Stimulated activated CD8-positive, alpha-beta memory T cell treated with anti-CD3 and anti-CD28 coated beads, Interleukin-4, amount 100 ng/mL, for 24 hours (primary cell): ENCODE measurements around the gene CRKL.
A peak's percentile ranks its signal among the peaks of the same experiment; 100 is the strongest.

Source experiments
- DNase-seq: peaks from one replicate; pipeline ENCODE4 v3.0.0-alpha.2; 2020; ENCODE audit warnings: low read depth

CRKL gene

DNA sequence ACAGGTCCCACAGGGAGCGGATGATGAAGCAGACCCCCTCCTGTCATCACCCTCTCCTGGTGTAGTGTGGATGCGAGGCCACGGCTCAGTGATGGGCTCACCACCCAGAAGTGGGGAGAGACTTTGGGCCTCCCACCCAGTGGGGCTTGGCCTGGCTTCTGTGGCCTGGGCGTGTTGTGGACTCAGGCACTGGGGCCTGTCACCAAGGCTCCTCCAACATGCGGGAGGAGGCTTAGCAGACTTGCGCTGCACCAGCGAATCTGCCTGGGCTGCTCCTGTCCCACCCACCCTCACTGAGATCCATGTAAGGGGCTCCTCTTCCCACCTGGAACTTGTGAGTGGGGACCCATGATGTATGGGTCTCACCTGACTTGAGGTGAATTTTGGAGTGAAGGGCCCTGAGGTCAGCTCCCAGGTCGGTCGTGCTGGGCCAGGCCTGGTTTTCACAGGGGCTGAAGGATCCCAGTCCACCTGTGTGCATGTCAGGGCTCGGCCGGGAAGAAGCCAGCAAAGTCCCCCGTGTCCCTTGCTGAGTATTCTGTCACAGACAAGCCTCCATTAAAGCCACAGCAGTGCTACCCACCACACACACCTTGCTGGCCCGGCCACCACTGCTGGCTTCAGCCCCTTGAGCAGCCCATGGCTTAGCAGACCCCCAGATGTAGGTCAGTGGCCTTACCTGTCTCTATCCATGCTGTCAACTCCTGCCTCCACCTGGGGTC lies 80.5 kb downstream of the CRKL start:
- DNase-seq = no peak

DNA sequence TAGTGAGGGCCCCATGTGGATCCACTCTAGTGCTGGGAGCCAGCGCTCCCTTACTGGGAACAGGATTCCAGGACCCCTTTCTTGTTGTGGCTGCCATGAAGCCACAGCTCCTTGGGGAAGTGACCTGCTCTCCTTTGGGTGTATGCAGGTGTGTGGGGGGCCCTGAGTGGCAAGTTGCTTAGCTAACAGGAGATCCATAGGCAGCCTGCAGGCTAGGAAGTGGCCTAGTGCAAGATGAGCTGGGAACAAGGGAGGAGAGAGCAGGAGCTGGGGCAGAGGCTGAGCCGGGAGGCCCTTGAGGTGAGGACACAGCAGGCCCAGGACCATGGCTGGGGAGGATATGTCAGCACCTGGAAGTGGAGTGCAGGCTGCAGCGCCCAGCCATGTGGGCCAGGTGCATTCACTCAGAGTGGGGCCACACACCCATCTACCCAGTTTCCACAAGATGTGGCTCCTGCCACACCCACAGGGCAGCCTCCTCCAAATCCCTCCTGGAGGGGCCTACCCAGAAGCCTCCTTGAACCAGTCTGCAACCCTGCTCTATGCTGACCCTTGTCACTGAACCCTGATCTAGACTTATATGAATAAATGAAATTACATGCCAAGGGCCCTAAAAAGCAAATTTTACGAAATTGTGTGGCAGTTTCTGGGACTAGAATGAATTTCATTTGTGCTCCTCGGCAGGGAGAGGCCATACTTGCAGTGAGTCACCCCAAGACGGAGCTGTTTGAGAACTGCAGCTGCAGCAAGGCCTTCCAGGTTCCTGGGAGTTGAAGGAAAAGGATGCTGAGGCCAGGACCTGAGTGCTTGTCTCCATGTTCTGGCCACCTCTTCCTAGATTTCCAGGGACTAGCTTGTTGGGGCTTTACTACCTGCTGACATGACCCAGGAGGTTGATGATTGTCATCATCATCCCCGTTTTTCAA lies 81.5 kb downstream of the CRKL start:
- DNase-seq = no peak

DNA sequence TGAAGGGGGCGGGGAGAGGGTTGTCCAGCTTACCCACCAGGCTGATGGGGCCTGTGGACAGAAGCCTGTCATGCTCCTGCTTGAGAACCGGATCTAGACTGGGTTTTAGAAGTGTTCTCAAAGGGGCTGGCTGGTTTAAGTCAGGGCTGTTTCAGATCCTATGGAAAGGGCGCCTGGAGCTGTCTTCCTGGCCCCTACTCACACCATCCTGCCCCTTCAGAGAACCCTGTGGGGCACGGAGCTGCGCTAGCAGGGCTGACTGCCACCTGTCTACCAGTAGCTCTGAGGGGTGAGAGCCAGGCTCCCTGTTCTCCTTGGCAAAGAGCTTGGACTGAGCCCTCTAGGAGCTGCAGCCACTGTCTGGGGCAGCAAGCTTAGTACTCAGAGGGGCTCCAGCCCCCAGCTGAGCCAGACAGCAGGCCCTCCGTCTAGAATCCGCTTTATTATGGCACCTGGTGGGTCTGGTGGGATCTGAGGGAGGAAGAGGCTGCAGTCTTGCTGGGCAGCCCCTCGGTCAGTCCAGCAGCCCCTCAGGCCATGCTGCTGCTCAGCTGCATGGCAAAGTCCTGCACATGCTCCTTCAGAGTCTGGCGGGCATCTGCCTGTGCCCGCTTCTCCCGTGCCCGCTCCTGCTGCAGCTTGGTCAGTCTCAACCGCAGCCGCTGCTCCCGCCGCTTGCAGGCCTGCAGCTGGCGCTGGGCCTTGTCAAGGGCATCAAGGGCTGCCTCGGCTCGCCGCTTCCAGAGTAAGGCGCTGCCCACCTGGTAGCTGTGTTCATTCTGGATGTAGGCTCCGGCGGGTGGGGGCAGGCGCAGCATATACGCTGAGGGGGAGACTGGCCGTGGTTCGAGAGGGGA lies 82.4 kb downstream of the CRKL start:
- no peak for DNase-seq

DNA sequence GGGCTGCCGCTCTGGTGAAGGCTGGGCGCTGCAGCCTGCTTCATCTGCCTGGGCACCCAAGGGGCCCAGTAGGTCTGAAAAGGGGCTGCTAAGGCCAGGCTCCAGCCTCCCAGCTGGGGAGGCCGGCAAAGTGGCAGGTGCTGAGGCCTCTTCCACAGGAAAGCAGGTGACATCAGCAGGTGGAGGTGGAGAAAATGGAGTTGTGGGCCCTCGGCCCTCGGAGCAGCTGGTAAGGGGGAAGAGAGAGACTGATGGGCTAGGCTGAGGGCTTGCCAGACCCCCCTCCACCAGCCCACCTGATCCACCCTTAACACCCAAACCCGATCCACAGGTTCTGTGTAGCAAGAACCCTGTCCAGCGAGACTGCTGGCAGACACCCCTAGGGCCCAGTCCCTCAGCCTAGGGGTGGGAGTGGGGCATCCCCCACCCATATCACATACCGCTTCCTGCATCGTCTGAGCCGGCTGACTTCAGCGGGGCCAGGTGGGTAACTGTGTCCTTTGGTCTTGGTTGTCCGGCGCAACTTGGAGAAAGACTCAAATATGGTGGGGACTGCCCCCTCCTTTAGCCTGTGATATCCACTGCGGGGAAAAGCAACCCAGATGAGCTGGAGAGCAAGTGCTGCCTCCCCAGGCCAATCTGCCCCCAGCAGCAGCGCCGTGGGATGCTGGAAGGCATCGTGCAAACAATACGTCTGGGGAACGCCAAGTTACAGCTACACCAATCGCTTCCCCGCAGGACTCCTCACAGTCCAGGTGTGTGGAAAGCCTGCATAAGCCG lies 83.2 kb downstream of the CRKL start:
- DNase-seq = no peak

DNA sequence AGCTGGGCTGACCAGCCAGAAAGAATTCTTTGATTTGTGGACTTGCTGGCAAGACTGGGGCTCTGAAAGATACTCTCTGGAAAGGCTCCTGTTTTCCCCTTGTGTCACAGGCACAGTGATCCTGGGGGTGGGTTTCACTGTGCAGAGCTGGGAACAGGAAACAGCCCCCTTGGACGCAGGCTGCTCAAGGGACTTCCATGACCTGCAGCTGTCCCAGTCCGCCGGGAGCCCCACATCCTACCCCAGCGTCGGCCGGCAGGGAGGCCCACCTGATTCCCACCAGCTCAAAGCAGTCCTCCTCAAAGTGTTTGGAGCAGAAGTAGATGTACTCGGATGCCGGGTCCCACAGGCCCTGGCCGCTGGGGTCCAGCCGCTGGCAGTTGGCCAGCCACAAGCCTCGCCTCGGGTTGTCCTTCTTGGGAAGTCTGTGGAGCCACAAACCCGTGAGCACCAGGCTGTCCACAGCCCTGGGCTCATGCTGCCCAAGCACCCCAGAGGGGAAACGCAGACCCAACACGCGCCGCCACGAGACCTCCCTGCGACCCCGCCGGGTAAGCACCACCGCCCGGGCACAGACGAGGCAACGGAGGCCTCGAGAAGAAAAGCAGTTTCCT lies 83.9 kb downstream of the CRKL start:
- DNase-seq = no peak

DNA sequence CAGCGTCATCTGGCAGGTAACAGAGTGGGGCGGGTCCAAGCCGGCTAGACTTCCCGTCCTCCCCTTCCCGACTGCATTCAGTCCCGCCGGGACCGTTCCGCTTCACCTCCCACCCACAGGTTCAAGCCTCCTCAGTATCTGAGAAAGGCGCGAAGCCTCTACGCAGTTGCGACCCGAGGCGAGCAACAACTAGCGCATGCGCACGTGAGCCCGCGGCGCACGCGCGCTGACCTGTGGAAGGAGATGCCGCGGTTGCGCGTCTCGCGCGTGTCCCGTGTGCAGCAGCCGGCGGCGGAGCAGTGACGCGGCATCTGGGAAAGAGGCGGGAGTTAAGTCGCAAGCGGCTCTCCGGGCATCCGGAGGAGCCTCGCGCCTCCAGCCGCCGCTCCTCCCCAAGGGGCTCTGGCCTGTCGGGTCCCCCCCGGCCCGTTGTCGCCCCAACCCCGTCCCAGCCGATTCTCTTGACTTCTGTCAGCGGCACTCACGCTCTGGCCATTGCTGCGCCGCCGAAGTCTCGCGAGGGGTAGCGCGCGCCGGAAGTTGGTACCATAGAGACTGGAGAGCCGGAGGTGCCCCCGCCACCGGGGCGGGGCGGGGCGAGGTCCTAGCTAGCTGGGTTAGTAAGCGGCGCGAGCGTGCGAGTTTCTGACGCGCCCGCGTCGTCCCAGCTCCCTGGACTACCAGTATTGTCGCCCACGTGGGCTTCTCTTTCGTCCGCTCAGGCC lies 84.6 kb downstream of the CRKL start, which contains the start of gene THAP7:
THAP7 (minus strand) TSS at position 518 of the 725 bp plus-strand sequence; CDS start at position 311, 207 bp downstream.
- DNase-seq = peak; percentile 96
